Camera-type eye (tissue), 1 donor: ENCODE measurements around the gene MRPS18A. TPM values are rescaled to one million over a fixed set of nuclear protein-coding genes. Genes with fewer than 3 reads are reported as not detected.

Experiments used
- total RNA-seq: library from RNA; depleted of rRNA; stranded (reverse); fragments of >200 nt; gene quantifications from one replicate; pipeline ENCODE4 v1.2.3, GENCODE V29; 2014

Gene MRPS18A
- 35.5 TPM for total RNA-seq

DNA sequence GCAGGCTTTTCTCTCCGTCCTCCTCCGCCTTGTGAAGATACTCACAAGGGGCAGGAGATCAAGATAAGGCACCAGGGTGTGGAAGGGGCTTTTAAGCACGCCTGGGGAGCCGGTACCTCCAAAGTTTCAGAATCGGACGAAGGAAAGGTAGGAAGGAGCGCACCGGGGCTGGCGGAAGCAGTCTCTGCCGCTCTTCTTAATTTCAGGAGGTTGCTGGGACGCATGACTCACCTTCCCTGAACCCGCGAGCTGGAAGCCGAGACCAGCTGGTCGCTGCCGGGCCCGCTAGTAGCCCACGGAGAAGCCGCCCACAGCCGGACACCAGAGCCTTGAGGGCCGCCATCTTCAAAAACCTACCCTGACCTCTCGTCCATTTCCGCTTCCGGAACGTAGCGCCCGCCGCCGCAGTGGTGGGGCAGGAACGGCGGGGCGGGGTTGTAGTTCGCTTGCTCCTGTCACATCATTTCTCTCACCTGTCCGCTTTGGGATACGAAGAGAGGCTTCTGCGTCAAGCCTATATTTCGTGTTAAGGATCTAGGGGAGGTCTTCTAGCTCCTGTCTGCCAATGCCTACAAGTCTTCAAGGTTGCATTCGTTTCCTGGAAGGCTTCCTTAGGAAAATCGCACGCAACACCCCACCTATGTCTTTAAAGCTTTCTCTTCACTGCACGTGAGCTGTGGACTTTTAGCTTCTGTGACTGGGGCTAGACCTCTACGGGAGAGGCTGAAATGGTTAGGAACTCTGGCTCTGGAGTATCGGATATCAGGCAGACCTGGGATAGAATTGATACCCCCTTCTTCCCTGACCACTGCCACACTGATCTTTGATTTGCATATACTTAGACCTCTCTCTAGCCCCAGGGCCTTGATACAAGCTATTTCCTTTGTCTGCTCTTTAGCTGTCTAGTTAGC, at the start of gene MRPS18A:
Gene MRPS18A (minus strand): TSS at position 355 of the 911 bp plus-strand sequence. CDS start 12 bp downstream, at position 343.

DNA sequence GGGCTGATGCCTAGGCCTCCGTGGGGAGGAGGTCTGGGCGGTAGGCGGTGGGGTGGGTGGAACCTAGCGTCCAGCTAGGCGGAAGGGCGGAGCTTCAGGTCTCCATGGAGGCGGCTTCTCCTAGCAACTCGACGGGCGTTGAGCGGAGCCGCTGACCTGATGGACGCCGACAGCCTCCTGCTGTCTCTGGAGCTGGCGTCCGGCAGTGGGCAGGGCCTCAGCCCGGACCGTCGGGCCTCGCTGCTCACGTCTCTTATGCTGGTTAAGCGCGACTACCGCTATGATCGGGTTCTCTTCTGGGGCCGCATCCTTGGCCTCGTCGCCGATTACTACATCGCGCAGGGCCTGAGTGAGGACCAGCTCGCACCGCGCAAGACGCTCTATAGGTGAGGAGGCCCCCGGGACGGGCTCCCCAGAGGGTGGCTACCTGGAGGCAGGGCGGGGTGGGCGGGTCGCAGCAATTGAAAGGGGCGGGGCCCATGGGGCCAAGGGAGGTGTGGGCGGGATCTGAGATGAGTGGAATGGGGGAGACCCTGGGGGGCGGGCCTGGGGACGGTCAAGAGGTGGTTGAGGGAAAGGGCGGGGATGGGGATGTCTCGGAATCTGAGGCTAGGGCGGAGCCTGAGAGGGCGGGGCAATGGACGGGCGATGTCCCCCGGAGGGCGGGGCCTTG, 42.5 kb downstream of the MRPS18A start, which contains the start of gene RSPH9:
Gene RSPH9 (plus strand): TSS at position 97 of the 673 bp plus-strand sequence. CDS start 63 bp downstream, at position 160.

DNA sequence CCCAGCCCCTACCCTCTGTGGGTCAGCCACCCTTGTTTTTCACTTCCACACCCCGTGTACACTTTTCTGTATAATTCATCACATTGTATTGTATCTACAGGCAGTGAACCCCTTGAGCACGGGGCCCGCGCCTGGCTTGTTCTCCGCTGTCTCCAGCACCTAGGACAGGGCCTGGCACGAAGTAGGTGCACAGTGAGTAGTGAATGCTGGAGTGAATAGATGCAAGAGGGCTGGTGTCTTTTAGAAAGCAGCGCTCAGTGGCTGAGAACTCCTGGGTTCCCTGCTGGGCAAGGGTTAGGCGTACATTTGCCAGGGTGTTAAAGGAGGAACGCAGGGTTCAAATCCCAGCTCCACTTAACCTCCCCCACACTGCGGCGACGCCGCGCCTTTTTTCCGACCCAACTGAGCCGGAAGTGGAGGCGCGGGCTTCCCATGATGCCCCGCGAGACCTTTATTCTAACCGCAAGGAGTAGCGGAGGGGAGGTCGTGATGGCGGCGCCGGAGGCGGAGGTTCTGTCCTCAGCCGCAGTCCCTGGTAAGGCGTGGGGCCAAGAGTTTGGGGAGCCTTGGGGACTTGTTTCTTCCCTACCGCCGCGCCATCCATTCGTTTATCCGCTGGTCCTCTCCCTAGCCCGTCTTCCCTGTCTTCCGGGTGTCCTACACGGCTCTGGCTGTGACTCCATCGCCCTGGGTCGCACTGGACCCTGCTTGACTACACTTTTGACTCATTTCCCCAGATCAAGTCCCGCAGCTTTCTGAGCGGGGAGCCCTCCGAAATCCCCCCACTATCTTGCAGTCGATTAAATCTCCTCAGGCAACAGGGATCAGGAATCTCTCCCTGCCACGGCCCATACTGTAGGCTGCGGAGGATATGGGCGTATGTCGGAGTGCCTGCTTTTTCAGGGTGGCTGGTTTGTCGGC, 51.9 kb downstream of the MRPS18A start, which contains the start of gene MAD2L1BP:
Gene MAD2L1BP (plus strand): TSS at position 454 of the 921 bp plus-strand sequence. CDS start 36 bp downstream, at position 490.

DNA sequence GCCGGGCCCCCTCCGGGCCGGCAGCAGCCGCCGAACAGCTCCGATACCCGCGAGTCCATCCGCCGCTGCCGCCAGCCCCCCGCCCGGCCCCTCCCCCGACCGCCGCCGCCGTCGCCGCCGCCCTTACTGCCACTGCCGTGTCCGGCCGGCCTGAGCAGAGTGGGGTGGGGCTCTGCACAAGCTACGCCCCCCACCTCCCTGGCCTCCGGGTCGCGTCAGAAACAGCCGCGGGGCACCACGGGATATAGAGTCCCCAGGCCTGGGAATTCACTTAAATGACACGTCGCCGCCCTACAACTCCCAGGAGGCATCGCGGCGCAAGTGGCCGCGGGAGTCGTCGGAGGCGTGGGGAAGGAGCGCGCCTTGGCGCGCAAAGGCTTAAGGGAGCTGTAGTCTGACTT, 58.5 kb downstream of the MRPS18A start, which contains the start of gene GTPBP2:
Gene GTPBP2 (minus strand): TSS at position 161 of the 401 bp plus-strand sequence. CDS start 102 bp downstream, at position 59.

Other genes starting within 250 kb of the MRPS18A start
- gene DLK2, start 232.2 kb downstream of the MRPS18A start, total RNA-seq = 2.6 TPM
- gene TJAP1, start 210.2 kb downstream of the MRPS18A start, total RNA-seq = 24.7 TPM
- 0.99 TPM for gene LRRC73, start 177.4 kb downstream of the MRPS18A start, total RNA-seq
- 118 TPM for gene YIPF3, start 170.9 kb downstream of the MRPS18A start, total RNA-seq
- 34.3 TPM for gene POLR1C, start 170.7 kb downstream of the MRPS18A start, total RNA-seq
- 31.7 TPM for gene XPO5, start 111.8 kb downstream of the MRPS18A start, total RNA-seq
- 18.2 TPM for gene POLH, start 111.6 kb downstream of the MRPS18A start, total RNA-seq
- 46.9 TPM for gene GTPBP2, start 58.5 kb downstream of the MRPS18A start, total RNA-seq
- gene MAD2L1BP, start 52.0 kb downstream of the MRPS18A start, total RNA-seq = 37.4 TPM
- 1.7 TPM for gene RSPH9, start 42.8 kb downstream of the MRPS18A start, total RNA-seq
- 262 TPM for gene VEGFA, start 82.4 kb upstream of the MRPS18A start, total RNA-seq